Islet of Langerhans (tissue), 1 donor: ENCODE results near the gene NDC80.
"Not testable (repeated sequence)": the region's sequence is repeated elsewhere in the genome, so short reads cannot be mapped to it uniquely, and the experiment has no call there.

Source experiments
- FAIRE-seq: peaks from one replicate; lab custom pipeline; 2011; peaks lifted over from hg19 to GRCh38; lab: Jason Lieb, UNC

The NDC80 gene

DNA sequence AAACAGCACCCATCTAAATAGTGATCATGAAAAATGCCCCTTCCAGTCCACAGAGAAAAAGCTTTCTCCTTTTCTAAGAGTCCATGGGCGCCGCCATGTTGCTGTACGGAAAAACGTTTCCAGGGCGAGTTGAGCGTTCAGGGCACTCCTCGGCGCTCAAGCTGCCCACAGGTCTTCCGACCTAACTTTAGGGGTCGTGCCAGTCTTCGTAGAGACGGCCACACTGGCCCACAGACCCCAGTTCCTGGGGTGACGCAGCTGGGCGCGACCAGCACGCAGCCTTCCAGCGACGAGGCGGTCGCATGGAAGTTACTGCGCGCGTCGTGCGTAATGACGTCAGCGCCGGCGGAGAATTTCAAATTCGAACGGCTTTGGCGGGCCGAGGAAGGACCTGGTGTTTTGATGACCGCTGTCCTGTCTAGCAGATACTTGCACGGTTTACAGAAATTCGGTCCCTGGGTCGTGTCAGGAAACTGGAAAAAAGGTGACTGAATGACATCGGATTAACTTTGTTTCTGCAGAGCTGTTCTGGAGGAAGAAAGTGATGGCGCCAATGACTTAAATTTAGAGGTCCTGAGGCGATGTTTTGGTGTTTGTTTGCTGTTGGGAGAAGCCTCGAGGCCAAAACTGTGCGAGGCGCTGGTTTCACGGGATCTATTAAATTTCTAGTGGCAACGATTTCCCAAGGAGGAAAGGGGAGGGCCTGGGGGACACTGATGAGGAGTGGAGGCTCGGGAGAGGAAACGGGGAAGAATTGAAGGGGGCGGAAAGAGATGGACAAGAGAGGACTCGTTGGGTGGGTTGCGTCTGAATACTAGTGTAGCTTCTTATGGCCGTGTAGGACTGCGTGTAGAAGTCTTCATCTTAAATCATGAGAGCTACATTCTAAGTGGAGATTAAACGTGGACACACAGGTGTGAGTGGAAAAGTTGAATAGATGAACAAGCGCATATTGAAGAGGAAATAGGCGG is at the start of gene NDC80, which contains the start of gene METTL4:
TSS of gene NDC80 (plus strand) at position 358 of the 971 bp plus-strand sequence. CDS start 1,429 bp downstream, outside the sequence.
TSS of gene METTL4 (minus strand) at position 306 of the 971 bp plus-strand sequence. CDS start 4,289 bp downstream, outside the sequence.
- no peak for FAIRE-seq

DNA sequence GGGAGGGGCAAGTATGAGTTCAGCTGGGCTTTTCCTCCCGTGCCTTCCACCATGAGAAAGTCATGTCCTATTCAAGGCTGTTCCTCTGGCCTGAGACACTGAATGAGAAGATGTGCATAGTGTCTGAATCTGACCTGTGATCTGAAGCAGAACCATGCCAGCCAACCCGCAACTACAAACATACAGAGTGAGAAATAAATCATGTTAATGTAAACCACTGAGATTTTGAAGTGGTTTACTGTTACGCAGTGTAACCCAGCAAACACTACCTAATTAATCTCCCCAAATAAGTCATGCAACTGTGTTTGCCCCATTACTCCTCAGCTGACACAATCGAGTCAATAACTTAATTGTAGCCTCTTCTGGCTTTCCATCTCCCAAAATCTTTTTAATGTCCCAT is 49.2 kb upstream of the NDC80 start:
- FAIRE-seq, result no peak

DNA sequence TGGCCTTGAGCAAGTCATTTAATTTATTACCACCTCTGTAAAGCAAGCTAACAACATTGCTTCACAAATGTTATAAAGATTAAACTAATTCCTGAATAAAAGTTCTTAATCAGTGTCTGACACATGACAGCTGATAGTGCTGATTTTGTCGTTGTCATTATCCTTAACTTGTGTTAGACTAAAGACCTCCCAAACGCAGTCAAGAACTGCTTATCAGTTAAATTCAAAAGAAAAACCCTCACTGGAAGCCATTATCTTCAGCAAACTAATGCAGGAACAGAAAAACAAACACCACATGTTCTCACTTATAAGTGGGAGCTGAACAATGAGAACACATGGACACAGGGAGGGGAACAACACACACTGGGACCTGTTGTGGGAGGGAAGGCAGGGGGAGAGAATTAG is 46.6 kb upstream of the NDC80 start:
- not testable (repeated sequence) for FAIRE-seq

DNA sequence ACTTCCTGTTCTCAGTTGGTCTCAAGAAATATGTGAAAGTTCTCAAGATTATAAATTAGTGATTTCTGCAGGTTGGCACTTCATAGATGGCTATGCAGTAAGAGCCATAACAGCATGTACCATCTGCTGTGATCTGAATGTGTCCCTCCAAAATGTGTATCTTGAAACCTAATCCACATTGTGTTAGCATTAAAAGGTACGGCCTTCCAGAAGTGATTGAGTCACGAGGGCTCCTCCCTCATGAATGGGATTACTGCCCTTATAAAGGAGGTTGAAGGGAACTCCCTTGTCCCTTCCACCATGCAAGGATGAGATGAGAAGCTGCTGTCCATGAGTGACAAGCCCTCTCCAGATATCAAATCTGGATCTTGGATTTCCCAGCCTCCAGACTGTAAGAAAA is 45.0 kb upstream of the NDC80 start:
- FAIRE-seq, result no peak

DNA sequence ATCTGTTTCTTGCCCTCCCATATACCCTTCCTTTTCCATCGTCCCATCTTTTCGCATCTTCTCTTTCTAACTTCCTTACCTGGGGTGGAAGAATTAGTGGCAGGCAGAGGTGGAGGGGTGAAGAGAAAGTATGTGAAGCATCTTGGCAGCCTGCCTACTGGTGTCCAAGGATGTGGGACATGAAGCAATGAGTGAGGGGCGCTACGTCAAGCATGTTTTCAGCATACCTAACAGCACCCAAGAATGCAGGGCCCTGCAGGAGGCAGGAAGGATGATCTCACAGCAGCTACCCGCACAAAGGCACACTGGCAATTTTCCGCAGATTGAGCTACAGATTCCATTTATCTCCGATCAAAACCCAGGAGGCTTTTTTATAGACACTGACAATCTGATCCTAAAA is 42.2 kb upstream of the NDC80 start:
- FAIRE-seq, result no peak

DNA sequence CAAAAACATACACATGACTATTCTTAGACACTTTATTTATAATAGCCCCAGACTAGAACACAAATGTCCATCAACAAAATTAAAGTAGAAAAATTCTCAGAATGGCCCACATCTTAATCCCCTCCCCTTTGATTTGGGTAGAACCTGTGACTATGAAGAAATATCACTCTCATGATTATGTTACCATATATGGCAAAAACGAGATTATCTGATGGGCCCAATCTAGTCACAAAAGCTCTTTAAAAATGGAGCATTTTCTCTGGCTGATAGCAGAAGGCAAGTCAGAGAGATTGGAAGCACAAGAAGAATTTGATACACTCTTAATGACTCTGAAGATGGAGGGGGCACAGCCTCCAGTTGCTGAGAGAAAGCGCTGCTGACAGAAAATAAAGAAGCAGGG is 39.6 kb upstream of the NDC80 start:
- no peak for FAIRE-seq

DNA sequence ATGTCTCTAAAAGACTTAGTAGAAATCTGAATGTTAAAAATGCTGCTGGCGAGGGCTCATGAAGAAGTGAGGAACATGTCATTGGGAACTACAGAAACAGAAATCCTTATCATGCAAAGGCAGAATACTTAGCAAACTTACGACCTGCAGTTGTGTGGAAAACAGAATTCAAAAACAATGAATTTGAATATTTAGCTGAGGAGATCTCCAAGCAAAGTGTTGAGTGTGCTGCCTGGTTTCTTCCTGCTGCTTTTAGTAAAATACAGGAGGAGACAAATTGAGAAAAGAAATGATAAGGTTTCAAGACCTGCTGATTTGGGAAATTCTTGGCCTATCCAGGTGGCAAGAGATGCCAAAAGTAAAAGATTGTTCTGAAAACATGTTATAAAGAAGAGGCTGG is 38.6 kb upstream of the NDC80 start:
- FAIRE-seq, result no peak

DNA sequence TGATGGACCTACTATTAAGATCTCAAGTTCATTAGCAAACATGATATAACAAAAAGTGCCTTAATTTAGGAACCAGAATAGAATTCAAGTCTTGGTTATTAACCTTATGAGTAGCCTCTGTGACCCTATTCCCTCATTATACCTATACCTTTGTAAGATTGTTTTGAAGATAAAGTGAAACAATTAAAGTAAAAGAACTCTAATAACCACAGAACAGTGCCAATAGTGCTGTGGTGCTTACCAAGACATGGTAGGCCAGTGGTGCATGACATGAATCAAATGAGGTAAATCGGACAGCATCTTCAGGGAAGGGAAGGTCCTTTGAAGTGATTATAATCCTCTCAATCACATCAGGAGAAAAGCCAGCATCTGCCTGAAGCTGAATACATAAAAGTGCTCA is 36.5 kb upstream of the NDC80 start:
- FAIRE-seq, result no peak

DNA sequence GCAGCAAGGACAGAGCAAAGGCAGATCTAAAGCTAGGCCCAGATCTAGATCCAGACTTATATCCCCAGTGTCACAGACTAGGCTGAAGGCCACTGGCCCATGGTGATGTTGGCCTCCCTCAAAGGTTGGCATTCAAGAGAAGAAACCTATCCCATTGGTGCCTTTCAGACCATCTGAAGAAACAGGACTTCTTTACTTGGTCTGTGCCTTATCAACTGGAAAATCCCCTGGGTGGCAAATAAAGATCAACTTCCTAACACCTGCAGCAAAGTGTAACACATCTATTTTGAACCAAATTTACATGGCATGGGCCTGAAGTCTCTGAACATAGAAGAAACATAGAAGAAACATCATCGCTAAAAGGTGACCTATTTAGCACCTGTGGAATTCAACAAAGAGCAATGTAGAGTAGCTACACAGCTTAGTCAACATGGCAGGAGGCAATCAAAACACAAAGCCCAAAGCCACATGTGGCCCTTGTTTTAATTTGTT is 35.9 kb upstream of the NDC80 start:
- no peak for FAIRE-seq

DNA sequence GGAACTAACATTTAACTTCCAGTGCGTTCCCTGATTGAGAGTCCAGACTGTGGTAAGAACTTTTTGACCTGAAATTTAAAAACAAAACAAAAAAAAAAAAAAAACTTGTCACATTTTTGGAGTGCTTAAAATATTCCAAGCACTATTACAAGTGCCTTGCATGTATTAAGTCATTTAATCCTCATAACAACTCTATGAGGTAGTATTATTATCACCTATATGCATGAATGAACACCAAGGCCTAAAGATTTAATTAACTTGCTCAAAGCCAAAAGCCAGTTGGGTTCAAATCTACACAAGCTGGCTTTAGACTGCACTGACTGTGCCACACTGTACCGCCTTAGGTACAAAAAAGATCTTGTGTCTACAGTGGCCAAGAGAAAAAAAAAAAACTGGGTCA is 35.3 kb upstream of the NDC80 start:
- FAIRE-seq, result no peak

DNA sequence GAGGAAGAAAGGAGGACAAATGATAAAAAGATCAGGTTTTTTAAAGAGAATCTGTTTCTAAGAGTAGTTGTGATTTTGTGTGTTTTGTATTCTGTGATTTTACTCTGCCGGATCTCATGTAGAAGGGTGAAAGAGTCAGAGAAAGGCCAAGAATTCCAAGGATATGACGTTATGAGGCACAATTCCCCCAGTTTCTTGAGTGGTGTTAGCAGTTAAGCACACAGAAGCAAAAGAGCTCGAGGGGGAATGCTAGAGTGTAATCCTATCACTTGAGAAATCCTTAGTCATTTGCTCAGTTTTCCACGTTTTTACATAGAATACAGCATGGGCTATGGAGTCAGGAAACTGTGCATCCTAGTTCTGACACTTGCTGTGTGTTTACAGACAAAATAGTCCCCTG is 34.9 kb upstream of the NDC80 start:
- FAIRE-seq, result no peak

DNA sequence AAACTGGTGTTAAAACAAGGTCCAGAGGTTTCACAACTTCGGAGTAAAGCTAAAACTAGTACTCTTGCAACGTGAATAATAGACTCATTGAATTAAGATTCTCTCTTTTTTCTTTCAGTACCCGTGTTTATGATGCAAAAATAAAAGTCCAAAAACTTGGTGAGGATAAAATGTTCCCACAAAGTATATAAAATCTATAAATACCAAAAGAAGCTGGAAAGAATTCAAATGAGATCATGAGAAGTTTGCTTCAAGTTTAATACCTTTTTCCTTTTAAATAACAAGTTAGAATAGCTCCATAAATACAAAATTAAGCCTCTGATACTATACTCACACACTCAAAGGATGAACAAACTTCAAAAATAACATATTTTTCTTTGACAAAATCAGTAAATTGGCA is 34.1 kb upstream of the NDC80 start:
- FAIRE-seq, result peak; percentile 49

DNA sequence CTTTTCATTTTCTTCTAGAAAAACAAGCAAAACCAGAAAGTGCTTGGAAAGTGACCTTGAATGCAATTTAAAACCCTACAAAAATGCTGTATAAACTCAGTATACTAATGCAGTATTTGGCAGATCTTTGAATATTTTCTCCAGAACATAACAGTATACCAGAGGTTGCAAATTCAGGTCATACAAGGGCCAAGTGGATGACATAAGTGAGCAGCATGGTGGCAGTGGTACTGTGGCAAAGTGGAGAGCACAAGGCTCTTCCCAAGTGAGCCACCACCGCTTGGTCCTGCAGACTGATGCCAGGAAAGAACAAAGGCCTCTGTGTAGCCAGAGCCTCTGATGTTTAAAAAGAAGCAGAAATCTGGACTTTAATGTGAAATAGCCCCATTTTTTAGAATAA is 33.1 kb upstream of the NDC80 start:
- no peak for FAIRE-seq

DNA sequence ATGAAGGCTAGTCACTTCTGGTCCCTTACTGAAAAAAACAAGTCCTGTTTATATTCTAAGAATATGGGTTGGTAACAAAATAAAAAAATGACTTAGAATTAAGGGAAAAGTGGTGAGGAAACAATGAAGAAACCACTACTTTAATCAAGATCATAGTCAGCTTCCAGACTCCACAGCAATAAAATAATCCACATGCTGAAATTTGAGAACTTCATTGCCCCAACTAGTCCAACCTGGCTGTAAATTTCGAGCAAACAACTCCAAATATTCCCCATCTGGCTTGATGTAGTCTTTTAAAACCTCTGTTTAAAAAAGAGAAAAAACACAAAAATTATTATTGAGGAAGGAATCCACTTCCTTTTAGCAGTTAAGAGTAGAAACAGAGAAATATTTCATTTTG is 32.5 kb upstream of the NDC80 start:
- peak; percentile 73 for FAIRE-seq

DNA sequence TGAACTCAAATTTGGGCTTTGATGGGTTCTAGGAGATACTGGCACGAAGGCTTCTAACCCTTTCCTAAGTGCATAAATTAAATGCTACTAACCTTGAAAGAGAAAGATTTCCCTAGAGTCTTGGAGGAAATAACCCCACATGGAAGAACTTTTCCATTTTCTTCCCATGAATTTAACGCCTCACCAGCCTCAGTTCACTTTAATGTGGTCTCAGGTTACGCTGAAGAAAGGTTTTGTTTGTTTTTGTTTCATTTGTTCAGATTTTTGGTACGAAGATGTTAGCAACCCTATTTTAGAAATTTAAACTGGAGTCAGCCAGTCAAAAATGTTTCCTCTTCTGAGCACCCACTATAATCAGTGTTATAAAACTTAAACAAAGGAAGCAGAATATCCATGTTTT is 30.8 kb upstream of the NDC80 start:
- FAIRE-seq, result peak; percentile 85

DNA sequence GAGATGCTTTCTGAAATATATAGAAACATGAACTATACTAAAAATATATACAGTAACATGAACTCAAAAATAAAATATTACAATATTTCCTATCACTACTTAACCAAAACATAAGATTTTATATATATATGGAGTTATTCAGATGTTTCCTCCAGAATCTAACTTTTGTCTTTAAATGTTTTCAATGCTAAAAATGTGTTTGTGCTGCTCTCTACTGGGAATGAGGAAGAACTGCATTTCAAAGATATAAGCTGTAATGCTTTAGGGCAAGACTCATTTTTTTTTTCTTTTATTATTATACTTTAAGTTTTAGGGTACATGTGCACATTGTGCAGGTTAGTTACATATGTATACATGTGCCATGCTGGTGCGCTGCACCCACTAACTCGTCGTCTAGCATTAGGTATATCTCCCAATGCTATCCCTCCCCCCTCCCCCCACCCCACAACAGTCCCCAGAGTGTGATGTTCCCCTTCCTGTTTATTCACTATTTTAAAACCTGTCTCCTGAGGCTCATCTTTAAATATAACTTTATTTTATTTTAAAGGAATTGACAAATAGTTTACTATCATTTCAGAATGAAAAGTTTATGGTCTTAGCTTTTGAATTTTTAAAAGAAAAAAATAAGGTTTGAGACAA is 29.3 kb upstream of the NDC80 start:
- FAIRE-seq, result peak; percentile 98

DNA sequence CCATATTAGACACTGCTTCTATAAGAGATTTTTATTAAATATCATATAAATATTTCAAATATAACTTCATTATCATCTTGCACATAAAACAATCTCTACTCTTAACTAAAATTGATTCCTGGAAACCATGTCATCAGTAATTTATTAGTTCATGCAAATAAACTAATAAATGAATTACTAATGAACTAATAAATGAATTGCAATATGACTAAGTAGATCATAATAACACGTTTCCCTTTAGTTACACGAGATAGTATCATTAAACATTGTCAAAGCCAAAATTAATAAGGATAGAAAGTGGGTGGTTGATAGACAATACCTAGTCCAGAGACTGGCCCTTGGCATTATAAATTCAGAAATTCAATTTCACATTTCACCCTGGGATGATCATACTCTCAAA is 26.2 kb upstream of the NDC80 start:
- FAIRE-seq, result no peak

DNA sequence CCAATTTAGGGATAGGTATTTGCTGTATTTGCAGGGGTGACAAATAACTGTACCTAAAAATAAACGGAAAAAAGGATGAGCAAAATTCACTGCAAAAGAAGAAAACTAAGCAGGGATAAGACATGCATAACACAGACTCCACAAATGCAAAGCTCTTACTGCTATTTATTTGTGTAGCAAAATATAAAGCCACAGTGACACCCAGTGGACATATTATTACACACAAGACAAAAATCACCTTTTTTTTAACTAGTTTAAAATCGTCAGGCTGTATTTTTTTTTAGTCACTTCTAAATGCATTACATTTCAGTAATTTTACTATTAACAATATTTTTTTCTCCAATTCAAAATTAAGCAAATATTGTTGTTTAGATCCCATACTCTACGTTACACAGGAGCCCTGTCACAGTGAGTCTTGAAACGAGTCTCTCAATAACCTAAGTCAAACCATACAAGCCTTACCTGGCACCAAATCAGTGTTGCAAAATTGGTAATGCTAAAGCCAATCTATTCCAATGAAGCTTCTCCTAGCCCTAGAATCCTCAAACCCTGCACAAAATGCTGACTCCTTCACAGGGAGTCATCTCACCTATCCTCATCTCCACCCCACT is 23.8 kb upstream of the NDC80 start:
- FAIRE-seq, result peak; percentile 100

DNA sequence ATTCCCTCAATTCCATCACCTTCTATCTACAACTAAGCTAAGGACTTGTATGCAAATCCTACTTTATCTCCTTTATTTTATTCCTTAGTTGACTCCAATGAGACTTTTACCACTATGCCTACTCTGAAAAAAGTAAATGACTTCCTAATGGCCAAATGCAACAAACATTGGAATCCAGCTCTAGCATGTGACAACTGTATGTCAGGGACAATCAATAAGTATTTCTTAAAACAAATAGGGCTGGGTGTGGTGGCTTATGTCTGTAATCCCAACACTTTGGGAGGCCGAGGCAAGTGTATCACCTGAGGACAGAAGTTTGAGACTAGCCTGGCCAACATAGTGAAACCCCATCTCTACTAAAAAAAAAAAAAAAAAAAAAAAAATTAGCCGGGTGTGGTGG is 21.9 kb upstream of the NDC80 start:
- no peak for FAIRE-seq

DNA sequence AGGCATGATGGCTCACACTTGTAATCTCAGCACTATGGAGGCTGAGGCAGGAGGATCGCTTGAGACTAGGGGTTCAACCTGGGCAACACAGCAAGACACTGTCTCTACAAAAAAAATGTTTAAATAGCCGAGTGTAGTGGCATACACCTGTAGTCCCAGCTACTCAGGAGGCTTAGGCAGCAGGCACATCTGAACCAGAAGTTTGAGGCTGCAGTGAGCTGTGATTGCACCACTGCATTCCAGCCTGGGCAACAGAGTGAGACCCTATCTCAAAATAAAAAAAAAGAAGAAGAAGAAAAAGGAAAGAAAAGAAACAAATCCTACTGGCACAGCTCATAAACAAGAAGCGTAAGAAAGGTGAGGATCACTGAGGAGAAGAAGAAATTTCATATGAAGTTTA is 19.9 kb upstream of the NDC80 start:
- FAIRE-seq, result no peak

DNA sequence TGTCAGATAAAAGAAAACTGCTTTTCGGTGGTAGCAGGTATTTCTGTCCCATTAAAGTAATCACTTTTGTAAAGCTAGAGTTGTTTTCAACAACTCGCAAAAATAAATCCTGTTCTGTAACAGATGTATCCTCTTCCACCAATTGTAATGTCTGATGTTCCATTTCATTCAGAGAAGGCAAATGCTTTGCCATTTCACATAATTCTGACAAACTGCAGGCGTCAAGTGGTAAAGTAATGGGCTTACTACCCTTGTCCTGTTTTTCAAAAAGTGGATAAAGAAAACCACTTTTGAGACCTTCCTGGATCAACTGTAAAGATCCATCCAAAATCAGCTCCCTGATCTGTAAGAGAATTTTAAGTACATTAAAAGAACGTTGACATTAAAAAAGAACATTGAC is 16.7 kb upstream of the NDC80 start:
- FAIRE-seq, result no peak

DNA sequence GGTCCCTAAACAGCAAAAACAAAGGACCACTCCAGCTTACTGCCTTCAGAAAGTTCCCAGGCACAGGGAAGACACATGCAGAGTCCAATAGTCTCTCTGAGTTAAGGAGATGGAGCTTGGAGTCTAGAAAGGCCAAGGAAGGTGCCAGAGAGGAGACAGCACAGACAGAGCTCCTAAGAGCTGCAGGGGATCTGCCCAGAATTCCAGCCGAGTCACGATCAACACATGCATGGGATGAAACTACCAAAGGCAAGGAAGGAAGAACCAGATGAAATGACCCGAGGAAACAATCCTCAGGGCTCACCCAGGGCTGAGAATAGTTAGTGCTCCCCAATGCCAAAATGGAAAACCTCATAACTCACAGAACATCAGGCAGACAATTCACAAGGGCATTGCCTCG is 15.5 kb upstream of the NDC80 start:
- no peak for FAIRE-seq

DNA sequence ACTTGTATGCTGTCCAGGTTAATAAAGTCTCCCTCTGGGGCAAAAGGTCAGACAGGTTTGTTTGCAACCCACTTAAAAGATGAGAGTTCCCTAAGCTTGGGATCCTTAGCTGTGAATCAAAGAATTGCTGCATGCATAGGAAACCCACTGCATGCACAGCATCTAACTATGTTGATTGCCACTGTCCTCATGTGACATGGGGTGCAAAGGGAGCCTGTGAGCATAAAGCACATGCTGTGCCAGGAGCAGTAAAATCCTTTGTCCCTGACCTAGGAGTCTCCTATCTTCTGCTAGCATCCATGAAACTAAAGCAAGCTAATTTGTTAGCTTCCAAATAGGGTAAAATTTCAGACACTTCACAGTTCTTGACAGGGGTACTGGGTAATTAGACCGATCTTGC is 13.8 kb upstream of the NDC80 start:
- no peak for FAIRE-seq
